HG03280 (cell line): ENCODE results near the gene CDK19.
"Not testable (repeated sequence)": the region's sequence is repeated elsewhere in the genome, so short reads cannot be mapped to it uniquely, and the experiment has no call there.

Source experiments
- ATAC-seq: cut with Tn5 transposase; IDR thresholded peaks from one replicate; pipeline ENCODE4 v1.9.1; 2021; ENCODE audit warnings: mild to moderate bottlenecking, moderate library complexity; ENCODE audit not compliant: unreplicated experiment

Gene CDK19

DNA sequence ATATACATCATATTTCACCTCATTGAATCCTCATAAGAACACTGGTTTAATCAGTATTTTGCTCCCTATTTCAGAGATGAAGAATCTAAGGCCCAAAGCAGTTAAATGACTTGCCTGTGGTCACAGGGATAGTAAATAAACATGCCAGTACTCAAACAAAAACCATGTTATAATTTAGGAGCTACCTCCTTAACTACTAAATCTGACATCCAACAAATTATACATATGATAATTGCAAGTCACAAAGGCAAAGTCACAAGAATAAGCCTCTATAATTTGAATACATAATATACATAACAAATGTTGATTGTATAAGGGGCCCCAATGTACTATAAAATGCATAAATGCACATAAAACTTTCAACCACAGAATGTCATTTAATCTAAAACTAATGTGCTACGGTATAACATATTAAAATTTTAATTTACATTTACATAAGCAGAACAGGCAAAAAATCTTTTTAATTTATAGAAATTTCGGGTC lies 181.5 kb downstream of the CDK19 start:
- no peak for ATAC-seq

DNA sequence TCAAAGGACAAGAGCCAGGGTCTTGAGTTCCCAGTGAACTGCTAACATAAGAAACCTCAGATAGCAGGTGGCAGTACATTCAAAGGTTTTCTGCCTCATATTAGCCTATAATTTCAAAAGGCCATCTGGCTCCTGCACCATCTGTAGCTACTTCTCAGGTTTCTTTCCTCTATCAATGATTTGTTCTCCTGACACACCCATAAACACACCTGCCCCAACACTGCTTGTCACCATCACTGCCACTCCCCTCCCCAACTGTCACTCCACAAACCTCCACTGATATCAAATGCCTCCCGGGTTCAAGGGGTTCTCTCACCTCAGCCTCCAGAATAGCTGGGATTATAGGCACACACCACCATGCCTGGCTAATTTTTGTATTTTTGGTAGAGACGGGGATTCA lies 186.1 kb downstream of the CDK19 start:
- no peak for ATAC-seq

DNA sequence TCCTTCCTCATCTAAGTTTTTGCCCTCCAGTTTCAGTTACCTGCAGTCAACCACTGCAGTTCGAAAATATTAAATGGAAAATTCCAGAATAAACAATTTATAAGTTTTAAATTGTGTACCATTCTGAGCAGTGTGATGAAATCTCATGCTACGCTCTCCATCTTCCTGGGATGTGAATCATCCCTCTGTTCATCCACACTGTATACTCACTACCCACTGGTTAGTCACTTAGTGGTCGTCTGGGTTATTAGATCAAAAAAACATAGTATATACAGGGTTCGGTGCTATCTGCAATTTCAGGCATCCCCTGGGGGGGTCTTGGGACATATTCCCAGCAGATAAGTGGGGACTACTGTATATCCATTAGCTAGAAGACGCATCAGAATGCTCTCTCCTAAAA lies 186.9 kb downstream of the CDK19 start:
- no peak for ATAC-seq

DNA sequence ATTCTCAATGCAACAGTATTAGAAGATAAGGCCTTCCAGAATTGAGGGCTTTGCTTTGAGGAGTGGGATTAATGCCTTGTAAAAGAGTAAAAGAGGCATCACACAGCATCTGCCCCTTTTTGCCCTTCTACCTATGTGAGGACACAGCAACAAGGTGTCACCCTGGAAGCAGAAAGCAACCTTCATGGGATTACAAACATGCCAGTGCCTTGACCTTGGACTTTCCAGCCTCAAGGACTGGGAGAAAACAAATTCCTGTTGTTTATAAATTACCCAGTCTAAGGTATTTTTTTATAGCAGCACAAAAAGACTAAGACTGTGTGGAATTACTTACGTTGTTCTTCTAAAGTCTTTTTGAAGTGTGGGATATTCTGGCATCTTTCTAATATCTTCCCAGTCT lies 188.8 kb downstream of the CDK19 start:
- ATAC-seq: no peak

DNA sequence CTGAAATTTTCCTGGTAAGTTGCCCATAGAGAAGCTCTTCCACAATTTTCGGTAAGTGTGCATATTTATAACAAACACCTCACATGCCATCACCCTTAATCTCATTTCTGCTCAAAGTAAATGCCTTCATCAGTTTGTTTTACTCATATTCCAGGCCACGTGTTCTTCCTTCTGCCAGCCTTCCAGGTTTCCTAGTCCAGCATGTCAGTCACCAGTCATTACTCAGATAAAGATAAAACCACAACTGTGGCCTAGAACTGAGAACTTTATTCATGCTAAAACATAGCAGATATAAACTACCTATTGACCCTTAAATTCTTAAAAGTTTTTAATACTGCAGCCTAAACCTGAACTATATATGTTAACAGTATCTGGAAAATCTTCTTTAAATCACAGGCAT lies 189.4 kb downstream of the CDK19 start:
- ATAC-seq: no peak

DNA sequence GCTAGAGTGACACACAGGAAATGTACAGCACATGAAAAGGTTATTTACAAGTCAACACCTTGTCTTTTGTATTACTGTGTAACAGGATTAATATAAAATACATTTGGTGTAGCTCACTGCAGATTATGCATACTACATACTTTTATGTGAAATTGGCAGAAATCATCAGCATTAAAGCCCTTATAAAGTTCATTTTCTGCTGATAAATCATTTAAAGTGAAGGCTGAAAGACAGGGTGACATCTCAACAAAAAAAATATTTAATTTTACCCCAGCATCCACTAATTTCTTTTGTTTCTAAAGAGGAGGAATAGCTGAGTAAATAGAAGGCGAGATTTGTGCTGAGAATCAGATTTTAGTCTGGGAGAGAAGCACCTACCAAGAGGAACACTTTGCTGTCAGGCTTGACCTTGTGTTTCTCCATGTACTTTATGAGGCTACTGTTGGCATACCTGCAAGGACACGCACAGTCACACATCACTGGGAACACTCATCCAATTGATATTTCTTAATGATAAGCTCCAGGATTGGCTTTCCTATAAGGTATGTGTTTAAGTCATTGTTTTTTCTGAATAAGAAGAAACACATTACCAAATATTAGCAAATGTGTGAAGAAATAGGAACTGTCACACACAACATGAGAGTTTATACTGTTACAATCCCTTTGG lies 192.2 kb downstream of the CDK19 start:
- ATAC-seq: no peak

DNA sequence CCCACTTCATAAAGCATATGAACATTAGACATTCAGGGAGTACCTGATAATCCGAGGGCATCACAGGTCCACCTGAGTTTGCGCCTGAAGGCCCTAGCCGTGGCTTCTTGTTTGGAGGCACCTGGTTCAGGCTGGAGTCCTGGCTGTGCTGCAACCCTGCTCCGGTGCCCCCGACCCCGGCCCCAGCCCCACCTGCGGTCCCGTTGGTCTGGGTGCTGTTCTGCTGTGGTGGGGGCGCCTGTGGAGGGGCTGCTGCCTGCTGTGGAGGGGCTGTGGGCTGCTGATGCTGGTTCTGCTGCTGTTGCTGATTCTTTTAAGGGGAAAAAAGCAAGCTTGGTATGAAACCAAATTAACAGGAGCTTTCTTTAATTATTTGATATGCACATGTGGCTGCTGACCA lies 194.2 kb downstream of the CDK19 start:
- no peak for ATAC-seq

DNA sequence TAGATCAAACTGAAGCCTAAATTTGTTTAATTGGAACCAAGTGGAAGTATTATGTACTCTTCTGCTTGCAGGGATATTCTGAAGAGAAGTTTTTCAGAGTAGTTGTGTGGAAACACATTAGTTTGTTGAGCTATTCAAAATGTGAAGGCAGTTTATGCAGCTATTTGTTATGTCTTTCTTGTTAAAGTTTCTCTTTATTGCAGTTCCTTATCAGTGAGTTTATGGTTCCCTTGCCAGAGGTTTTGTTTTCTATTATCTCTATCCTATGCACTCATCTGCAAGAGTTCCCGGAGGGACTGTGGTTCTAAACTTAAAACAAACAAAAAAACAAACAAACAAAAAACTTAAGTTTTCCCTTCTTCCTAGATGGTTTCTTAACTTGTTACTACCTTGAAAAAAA lies 195.2 kb downstream of the CDK19 start:
- no peak for ATAC-seq

DNA sequence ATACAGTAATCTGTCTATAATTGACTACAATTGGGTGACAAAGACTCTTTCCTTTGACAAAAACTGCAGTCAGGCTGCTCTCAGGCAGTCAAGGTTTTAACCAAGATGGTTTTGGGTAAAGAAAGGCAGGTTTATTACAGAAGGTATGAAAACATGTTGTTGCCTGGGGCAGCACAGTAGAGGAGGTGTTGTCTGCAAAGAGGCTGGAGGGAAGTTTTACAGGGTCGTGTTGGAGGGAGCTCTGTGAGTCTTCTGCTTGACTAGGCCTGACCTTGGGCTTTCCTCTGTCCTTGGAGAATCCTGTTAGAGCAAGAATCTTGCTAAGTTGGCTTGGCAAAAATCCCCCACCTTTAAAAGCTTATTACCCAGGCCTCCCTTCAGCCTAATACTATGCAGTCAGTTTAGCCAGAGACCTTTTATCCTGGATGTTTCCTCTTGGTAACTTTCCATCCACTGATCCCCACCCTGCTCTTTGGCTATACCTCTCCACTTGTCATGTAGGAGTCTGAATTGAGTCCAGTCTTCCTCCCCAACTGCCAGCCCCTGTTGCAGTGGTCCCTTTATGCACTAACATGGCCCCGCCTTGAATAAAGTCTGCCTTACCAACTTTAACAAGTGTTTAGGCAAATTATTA lies 195.9 kb downstream of the CDK19 start:
- no peak for ATAC-seq

DNA sequence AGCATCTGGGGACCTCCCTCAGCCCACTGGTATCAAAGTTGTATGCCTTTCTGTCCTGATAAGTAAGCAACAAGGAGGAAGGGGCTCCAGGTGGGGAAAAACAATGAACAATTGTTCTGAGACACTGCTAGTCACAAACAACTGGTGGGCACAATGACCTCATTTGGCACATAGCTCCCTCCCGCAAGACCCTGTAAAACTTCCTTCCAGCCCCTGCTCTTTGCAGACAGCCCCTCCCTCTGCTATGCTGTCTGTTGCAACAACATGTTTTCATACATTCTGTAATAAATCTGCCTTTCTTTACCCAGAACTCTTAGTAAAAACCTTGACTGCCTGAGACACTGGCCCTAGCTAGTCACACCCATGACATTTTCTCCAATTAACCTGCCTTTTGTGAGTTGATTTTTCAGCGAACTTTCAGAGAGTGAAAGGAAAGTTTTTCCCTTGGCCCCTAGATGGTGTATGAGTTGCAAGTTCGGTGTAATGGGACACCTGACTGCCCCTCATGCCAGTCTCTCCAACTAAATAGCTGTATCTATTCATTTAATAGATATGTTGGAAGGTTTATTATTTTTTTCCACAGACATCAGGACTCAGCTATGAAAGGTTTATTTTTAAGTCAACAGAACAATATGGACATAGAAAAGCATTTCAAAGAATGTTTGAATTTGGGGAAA lies 196.5 kb downstream of the CDK19 start:
- ATAC-seq: no peak

DNA sequence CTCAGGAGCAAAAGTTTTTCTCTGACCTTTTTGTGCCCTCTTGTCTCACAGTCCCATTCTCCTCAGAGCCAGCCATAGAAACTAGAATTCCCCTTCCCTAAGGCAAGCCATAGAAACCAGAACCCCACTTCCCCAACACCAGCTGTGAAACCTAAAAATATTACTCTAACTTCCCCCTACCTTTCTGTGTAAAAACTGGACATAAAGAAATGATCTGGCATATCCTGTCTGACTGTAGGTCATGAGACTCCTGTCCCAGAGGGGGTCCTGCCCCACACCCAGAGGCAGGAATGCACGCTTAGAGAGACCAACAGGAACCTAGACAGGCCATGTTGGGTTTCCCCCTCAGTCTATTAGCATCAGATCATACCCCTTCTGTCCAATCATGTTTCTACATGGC lies 198.2 kb downstream of the CDK19 start:
- ATAC-seq: no peak

DNA sequence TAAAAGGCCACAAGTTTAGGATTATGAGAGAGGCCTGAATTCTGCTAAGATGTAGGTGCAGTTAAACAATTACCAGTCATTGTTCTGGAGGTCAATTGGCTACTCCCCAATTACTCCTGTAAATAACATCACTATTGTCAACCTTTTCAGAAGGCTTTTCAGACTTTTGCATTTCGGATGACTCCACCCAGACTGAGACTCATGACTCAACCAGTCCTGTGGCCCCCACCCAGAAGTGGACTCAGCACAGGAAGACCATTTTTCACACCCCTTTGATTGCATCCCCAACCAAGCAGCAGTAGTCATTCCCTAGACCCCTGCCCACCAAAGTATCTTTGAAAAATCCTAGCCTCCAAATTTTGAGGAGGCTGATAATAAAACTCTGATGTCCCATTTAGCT lies 199.5 kb downstream of the CDK19 start:
- no peak for ATAC-seq

DNA sequence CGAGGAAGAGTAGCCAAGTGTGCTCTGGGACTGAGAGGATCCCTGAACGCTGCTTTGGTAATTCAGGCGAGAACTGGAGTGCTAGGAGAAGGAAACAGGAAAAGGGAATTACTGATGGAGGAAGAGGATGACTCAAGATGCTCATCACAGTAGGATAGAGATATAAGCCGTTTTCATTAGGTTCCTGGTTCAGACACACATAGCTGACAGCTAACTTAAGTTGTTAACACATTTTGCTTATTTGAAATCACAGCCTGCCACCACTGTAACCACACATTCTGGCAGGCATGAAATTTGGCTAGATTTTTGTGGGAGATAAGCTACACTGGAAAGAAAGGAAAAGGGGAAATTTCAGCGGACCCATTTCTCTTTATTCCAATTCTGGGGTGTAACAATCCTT lies 200.7 kb downstream of the CDK19 start:
- ATAC-seq: no peak

DNA sequence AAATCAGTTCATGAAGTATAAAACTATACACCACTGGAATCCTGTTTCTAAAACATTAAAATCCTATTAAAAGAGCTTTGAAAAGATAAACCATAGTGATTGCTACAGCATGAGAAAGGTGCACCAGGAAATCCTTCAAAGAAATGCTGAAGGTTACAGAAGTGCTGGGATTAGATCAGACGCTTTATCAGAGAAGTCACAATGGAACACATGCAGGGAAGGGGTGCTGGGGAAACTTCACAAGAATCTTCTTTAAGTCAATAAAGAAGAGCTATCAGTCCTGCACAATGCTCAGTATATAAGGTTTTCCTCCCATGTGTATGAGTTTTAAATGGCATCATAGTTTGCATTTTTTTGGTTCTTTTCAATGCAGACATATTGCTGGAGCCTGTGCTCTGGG lies 201.2 kb downstream of the CDK19 start:
- ATAC-seq: no peak

DNA sequence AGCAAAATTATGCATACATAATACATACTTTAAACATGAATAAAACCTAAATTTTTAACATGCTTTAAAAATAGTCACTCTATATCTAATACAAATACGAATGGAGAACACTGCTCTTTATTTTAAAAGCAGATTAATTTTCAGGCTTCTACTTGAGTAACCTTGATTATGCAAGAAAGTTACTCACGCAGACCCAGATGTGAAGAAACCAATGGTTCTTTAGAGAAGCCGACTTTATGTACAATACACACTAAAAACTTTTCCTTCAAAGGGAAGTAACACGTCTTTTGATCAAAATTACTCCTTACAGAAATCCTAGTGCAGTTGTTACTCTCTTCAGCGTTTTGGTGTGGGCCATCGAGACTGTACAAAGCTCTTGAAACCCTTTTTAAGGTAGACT lies 201.9 kb downstream of the CDK19 start:
- ATAC-seq: no peak

DNA sequence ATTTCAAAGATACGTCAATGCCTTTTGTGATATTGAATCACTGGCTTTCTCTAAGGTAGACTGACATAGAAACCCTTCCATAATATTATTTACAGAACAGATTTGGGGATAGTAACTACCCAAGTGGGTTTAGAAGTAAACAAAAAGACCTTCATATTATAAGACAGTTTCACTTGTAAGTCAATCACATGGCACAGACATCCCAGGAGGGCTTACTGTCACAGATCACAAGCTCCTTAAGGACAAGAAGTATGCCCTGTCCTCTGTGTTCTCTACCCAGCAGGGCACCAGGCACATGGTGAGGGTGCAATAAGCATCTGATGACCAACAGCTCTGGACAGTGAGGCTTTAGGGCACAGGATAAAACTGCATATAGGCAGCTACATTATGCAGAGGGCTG lies 203.0 kb downstream of the CDK19 start:
- no peak for ATAC-seq

DNA sequence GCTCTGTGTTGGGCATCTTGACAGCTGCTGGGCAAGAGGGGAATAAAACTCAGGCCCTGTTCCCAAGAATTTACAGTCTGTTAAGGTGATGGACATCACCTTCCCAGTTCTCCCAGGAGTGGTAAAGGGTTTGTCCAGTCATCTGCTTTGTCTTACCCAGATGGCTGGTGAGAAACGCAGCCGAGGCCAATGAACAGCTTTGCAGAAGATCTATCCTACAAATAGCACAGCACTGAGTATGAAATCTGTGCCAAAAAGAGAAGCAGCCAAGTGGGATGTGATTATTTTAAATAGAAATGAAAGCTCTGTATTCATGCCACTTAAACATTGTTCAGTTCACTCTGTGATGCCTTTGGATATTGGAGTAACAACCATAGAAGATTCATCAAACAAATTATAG lies 206.2 kb downstream of the CDK19 start:
- ATAC-seq: no peak

DNA sequence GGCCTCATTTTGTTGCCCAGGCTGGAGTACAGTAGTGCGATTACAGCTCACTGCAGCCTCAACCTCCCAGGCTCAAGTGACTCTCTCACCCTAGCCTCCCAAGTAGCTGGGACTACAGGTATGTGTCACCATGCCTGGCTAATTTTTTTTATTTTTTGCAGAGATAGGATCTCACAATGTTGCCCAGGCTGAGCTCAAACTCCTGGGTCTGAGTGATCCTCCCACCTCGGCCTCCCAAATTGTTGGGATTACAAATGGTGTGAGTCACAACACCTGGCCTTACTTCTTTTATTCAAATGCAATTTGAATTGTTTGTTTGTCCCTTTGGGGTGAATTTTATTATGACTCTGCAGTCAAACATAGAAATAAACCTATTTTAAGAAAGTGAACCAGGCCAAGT lies 207.1 kb downstream of the CDK19 start:
- ATAC-seq: no peak

DNA sequence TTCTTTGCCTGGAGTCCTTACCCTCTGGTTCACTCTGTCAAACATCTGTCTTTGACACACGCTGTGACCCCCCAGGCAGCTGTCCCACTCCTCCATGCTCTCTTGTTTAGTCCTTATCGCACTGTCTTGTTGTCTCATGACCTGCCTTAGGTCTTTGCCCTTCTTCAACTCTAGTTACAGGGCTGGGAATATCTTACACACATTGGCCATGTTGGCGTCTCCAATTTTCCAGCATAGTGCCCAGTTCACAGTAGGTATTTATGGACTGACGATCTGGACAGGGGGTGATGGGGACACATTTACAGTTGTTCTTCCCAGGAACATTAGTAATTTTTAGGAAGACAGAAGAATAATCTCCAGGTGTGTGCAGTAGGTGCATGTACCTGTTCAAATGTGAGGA lies 209.1 kb downstream of the CDK19 start:
- ATAC-seq: no peak

DNA sequence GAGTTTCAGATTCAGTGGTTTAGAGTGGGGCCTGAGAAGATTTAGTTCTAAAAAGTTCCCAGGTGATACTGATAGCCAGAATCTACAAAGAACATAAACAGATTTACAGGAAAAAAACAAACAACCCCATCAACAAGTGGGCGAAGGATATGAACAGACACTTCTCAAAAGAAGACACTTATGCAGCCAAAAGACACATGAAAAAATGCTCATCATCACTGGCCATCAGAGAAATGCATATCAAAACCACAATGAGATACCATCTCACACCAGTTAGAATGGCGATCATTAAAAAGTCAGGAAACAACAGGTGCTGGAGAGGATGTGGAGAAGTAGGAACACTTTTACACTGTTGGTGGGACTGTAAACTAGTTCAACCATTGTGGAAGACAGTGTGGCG lies 214.6 kb downstream of the CDK19 start:
- ATAC-seq: not testable (repeated sequence)

DNA sequence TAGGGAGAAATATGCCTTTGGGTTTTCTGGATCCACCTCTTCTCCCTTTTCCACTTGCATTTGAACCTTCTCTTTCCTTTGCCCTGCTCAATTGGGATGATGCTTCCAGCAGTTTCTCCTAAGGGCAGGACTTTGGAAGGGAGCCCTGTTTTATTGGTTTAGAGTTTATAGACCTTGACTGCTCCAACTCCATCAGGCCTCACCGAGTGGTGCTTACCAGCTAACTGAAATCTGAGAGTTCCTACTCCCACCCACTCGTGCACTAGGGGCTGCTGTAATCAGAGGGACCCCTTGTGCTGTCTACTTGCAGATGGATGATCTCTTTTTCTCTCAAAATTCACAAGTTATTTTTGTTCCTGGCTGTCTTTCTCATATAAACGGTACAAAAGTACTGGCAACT lies 217.5 kb downstream of the CDK19 start:
- ATAC-seq: no peak

DNA sequence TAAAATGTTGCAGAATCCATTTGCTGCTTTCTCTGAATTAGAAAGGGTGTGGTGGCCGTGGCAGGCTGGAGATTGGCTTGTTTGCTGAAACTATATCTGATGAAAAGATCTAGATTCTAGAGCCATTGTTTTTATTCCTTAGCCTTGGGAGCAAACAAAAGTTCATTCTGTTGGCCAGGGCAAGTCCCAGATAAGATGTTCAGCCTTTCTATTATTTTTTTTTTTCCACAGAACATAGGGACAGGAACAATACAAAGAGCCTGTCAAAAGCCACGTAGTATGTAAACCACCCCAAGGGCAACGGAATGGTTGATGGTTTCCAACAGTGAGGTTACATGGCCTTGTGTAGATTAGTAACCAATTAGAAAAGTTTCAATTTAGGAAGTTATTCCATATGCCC lies 218.9 kb downstream of the CDK19 start:
- ATAC-seq: no peak
